Measurements from ENCODE around the gene DNAJC30. TPM values are rescaled to one million over a fixed set of nuclear protein-coding genes. Genes with fewer than 3 reads are reported as not detected.
A peak's percentile ranks its signal among the peaks of the same experiment; 100 is the strongest.
"Not testable (repeated sequence)": the region's sequence is repeated elsewhere in the genome, so short reads cannot be mapped to it uniquely, and the experiment has no call there.

DNAJC30 gene
- total RNA-seq, 2 experiments from 2014 or later = 9.5 to 10.7 TPM

GRCh38 chr7:73717025-73717807 is 34.0 kb upstream of the DNAJC30 start:
- no peak for DNase-seq
- H3K4me1 Mint-ChIP-seq = peaks cover 23% of the 10 kb centered on the region
- H3K27ac Mint-ChIP-seq = peak overlapping the region; percentile 86
- H3K36me3 Mint-ChIP-seq = peaks cover 3% of the 10 kb centered on the region
- peaks cover 7% of the 10 kb centered on the region for H3K27me3 Mint-ChIP-seq
- H3K9me3 Mint-ChIP-seq = no peaks in the 10 kb centered on the region
- H3K4me3 Mint-ChIP-seq = no peak overlapping the region

- H3K4me3 Mint-ChIP-seq = no peak overlapping the region
- H3K9me3 Mint-ChIP-seq = no peaks in the 10 kb centered on the region
These were observed 33.2 kb upstream of the DNAJC30 start for GRCh38 chr7:73716318-73716890.

GRCh38 chr7:73715648-73716317 is 32.5 kb upstream of the DNAJC30 start:
- Mint-ChIP-seq H3K36me3 (peaks cover 3% of the 10 kb centered on the region), H3K4me1 (peaks cover 23% of the 10 kb centered on the region), H3K4me3 (no peak overlapping the region), H3K27ac (no peak overlapping the region), H3K9me3 (no peaks in the 10 kb centered on the region), H3K27me3 (peaks cover 7% of the 10 kb centered on the region)
- DNase-seq = peak; percentile 50

More at GRCh38 chr7:73716318-73716890, 33.2 kb upstream of the DNAJC30 start:
- Mint-ChIP-seq H3K27ac (no peak overlapping the region), H3K36me3 (peaks cover 3% of the 10 kb centered on the region), H3K27me3 (peaks cover 7% of the 10 kb centered on the region), H3K4me1 (peaks cover 23% of the 10 kb centered on the region)
- DNase-seq = no peak

- H3K27me3 Mint-ChIP-seq, H3K4me3 Mint-ChIP-seq, H3K9me3 Mint-ChIP-seq, H3K36me3 Mint-ChIP-seq, DNase-seq, H3K27ac Mint-ChIP-seq: not testable (repeated sequence)
- H3K4me1 Mint-ChIP-seq = peaks cover 18% of the 10 kb centered on the region
These were observed 30.1 kb upstream of the DNAJC30 start for GRCh38 chr7:73713319-73713718.

- no peak for DNase-seq
- Mint-ChIP-seq H3K36me3 (peaks cover 5% of the 10 kb centered on the region), H3K9me3 (no peaks in the 10 kb centered on the region), H3K4me3 (no peak overlapping the region), H3K27ac (no peak overlapping the region), H3K27me3 (no peaks in the 10 kb centered on the region), H3K4me1 (peaks cover 13% of the 10 kb centered on the region)
These were observed 29.5 kb upstream of the DNAJC30 start for GRCh38 chr7:73712773-73713172.

GRCh38 chr7:73708961-73709549 is 25.8 kb upstream of the DNAJC30 start:
- Mint-ChIP-seq H3K4me3 (no peak overlapping the region), H3K9me3 (no peaks in the 10 kb centered on the region), H3K27me3 (no peaks in the 10 kb centered on the region), H3K4me1 (peaks cover 7% of the 10 kb centered on the region), H3K27ac (no peak overlapping the region), H3K36me3 (peaks cover 5% of the 10 kb centered on the region)
- no peak for DNase-seq

- H3K9me3 Mint-ChIP-seq = no peaks in the 10 kb centered on the region
- peaks cover 12% of the 10 kb centered on the region for H3K4me1 Mint-ChIP-seq
- no peak overlapping the region for H3K27ac Mint-ChIP-seq
- no peak for DNase-seq
- H3K36me3 Mint-ChIP-seq = peaks cover 5% of the 10 kb centered on the region
- H3K27me3 Mint-ChIP-seq = no peaks in the 10 kb centered on the region
- H3K4me3 Mint-ChIP-seq = no peak overlapping the region
These were observed 23.9 kb upstream of the DNAJC30 start for GRCh38 chr7:73707045-73707631.

- Mint-ChIP-seq H3K36me3 (peaks cover 12% of the 10 kb centered on the region), H3K9me3 (no peaks in the 10 kb centered on the region), H3K4me3 (no peak overlapping the region), H3K27me3 (no peaks in the 10 kb centered on the region), H3K27ac (no peak overlapping the region), H3K4me1 (peaks cover 12% of the 10 kb centered on the region)
- peak; percentile 27 for DNase-seq
These were observed 23.1 kb upstream of the DNAJC30 start for GRCh38 chr7:73706126-73707044.

- Mint-ChIP-seq H3K9me3 (no peaks in the 10 kb centered on the region), H3K4me3 (no peak overlapping the region), H3K4me1 (peaks cover 12% of the 10 kb centered on the region), H3K27ac (no peak overlapping the region), H3K36me3 (peaks cover 12% of the 10 kb centered on the region), H3K27me3 (no peaks in the 10 kb centered on the region)
- DNase-seq = no peak
These were observed 22.3 kb upstream of the DNAJC30 start for GRCh38 chr7:73705551-73705920.

- Mint-ChIP-seq H3K4me3 (no peak overlapping the region), H3K4me1 (peaks cover 12% of the 10 kb centered on the region), H3K27ac (no peak overlapping the region), H3K9me3 (no peaks in the 10 kb centered on the region), H3K36me3 (peaks cover 12% of the 10 kb centered on the region), H3K27me3 (no peaks in the 10 kb centered on the region)
- DNase-seq = no peak
These were observed 21.6 kb upstream of the DNAJC30 start for GRCh38 chr7:73704640-73705550.

- Mint-ChIP-seq H3K27ac (no peak overlapping the region), H3K4me3 (no peak overlapping the region), H3K36me3 (peaks cover 12% of the 10 kb centered on the region), H3K27me3 (no peaks in the 10 kb centered on the region), H3K4me1 (peaks cover 12% of the 10 kb centered on the region), H3K9me3 (no peaks in the 10 kb centered on the region)
- DNase-seq = peak; percentile 43
These were observed 20.7 kb upstream of the DNAJC30 start for GRCh38 chr7:73703757-73704639.

- Mint-ChIP-seq H3K27me3 (no peaks in the 10 kb centered on the region), H3K4me1 (peaks cover 12% of the 10 kb centered on the region), H3K4me3 (no peak overlapping the region), H3K9me3 (no peaks in the 10 kb centered on the region), H3K36me3 (peaks cover 15% of the 10 kb centered on the region), H3K27ac (no peak overlapping the region)
- DNase-seq = no peak
These were observed 20.0 kb upstream of the DNAJC30 start for GRCh38 chr7:73703225-73703624.

- Mint-ChIP-seq H3K27me3 (no peaks in the 10 kb centered on the region), H3K4me1 (peaks cover 12% of the 10 kb centered on the region), H3K27ac (no peak overlapping the region), H3K9me3 (no peaks in the 10 kb centered on the region), H3K4me3 (no peak overlapping the region), H3K36me3 (peaks cover 15% of the 10 kb centered on the region)
- DNase-seq = no peak
These were observed 19.4 kb upstream of the DNAJC30 start for GRCh38 chr7:73702665-73703064.

Data from activated naive CD8-positive, alpha-beta T cell treated with anti-CD3 and anti-CD28 coated beads for 36 hours (primary cell).